NCI-H774 (cell line): ENCODE measurements around the gene SYDE1.
A peak's percentile ranks its signal among the peaks of the same experiment; 100 is the strongest.
"Not testable (repeated sequence)": the region's sequence is repeated elsewhere in the genome, so short reads cannot be mapped to it uniquely, and the experiment has no call there.

Experiments used
- DNase-seq: peaks from one replicate; lab custom pipeline; 2025; lab: John Stamatoyannopoulos, UW

SYDE1 gene, protein sequence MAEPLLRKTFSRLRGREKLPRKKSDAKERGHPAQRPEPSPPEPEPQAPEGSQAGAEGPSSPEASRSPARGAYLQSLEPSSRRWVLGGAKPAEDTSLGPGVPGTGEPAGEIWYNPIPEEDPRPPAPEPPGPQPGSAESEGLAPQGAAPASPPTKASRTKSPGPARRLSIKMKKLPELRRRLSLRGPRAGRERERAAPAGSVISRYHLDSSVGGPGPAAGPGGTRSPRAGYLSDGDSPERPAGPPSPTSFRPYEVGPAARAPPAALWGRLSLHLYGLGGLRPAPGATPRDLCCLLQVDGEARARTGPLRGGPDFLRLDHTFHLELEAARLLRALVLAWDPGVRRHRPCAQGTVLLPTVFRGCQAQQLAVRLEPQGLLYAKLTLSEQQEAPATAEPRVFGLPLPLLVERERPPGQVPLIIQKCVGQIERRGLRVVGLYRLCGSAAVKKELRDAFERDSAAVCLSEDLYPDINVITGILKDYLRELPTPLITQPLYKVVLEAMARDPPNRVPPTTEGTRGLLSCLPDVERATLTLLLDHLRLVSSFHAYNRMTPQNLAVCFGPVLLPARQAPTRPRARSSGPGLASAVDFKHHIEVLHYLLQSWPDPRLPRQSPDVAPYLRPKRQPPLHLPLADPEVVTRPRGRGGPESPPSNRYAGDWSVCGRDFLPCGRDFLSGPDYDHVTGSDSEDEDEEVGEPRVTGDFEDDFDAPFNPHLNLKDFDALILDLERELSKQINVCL

DNA sequence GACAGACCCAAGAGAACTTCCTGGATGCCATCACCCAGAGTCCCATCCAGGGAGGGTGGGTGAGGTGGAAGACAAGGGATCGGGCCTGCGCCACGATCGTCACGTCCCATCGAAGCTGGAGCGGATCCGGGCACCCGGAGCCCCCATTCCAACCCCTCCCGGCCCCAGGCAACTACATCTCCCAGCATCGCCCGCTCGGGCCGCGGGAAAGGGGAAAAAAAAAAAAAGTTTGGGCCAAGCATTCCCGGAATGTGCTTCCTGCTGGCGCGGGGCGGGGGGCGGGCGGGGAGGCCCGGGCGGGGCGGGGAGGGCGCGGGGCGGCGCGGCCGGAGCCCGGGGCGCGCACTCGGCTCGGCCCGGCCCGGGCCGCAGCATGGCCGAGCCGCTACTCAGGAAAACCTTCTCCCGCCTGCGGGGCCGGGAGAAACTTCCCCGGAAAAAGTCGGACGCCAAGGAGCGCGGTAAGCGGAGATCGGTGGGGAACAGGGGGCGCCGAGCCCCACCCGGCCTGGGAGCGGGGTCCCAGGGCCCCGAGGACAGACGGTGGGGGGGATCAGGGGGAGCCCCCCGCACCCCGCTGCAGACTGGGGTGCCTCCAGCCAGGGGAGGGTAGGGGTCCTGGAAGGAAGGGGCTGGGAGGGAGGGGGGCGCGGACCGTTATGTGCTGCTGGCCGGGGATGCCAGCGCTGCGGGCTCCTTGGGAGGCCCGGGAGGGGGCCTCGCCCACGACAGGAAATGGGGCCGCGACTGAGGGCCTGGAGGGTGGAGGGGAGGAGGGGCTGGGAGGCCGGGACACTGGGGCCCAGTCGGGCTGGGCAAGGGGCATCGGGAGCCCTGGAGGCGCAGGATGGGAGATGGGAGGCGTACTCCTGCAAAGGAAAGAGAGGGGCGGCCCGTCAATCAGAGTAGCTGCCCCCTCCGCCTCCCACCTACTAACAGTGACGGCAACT is at the start of gene SYDE1:
SYDE1 (plus strand) TSS at position 341 of the 950 bp plus-strand sequence; CDS start at position 374, 33 bp downstream.
- no peak for DNase-seq

- no peak for DNase-seq
Measured at GRCh38 chr19:15062036-15062435, 45.2 kb upstream of the SYDE1 start.

- not testable (repeated sequence) for DNase-seq
Measured at GRCh38 chr19:15070386-15070785, 36.8 kb upstream of the SYDE1 start.

GRCh38 chr19:15072930-15073647 is 34.1 kb upstream of the SYDE1 start:
- DNase-seq = no peak

- no peak for DNase-seq
Measured at GRCh38 chr19:15074371-15074770, 32.8 kb upstream of the SYDE1 start.

DNA sequence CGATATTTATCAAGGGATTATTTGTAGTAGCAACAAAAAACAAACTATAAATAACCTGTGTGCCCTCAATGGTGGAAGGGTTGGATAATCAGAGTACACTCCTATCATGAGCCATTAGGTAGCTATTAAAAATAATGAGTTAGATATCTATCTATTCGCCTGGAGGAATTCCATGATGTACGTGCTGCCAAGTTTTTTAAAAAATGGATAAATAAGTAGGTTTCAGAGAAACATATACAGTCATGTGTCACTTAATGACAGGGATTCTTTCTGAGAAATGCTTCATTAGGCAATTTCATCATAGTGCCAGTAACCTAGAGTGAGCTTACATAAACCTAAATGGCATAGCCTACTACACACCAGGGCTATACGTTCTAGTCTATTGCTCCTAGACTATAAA is 31.4 kb upstream of the SYDE1 start:
- DNase-seq = no peak

- not testable (repeated sequence) for DNase-seq
Measured at GRCh38 chr19:15080002-15080401, 27.2 kb upstream of the SYDE1 start.

DNA sequence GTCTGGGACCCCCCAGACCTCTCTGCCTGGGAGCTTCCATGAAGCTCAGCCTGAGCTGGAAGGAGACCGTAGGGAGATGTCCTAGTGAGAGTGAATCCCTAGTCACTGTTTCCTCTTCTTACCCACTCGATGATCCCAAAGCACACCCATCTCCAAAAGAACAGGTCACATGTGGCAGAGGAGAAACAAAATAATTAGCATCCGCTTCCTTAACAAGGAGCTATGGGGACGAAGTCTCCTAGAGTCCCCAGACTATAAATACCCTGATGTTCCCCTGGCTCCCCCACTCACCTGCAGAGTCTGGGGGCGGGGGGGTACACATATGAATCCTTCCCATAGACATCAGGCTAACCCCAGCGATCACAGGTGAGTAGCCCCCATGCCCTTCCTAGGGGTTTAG is 25.3 kb upstream of the SYDE1 start, which contains the start of gene OR1I1:
OR1I1 (plus strand) TSS at position 301 of the 400 bp plus-strand sequence. CDS start 4,855 bp downstream, outside the sequence.
- no peak for DNase-seq

DNA sequence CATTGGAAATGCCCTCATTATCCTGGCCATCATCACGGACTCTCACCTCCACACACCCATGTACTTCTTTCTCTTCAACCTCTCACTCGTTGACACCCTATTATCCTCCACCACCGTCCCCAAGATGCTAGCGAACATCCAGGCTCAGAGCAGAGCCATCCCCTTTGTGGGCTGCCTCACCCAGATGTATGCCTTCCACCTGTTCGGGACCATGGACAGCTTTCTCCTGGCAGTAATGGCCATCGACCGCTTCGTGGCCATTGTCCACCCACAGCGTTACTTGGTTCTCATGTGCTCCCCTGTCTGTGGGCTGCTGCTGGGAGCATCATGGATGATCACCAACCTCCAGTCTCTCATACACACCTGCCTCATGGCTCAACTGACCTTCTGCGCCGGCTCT is 20.0 kb upstream of the SYDE1 start:
- DNase-seq = no peak

DNA sequence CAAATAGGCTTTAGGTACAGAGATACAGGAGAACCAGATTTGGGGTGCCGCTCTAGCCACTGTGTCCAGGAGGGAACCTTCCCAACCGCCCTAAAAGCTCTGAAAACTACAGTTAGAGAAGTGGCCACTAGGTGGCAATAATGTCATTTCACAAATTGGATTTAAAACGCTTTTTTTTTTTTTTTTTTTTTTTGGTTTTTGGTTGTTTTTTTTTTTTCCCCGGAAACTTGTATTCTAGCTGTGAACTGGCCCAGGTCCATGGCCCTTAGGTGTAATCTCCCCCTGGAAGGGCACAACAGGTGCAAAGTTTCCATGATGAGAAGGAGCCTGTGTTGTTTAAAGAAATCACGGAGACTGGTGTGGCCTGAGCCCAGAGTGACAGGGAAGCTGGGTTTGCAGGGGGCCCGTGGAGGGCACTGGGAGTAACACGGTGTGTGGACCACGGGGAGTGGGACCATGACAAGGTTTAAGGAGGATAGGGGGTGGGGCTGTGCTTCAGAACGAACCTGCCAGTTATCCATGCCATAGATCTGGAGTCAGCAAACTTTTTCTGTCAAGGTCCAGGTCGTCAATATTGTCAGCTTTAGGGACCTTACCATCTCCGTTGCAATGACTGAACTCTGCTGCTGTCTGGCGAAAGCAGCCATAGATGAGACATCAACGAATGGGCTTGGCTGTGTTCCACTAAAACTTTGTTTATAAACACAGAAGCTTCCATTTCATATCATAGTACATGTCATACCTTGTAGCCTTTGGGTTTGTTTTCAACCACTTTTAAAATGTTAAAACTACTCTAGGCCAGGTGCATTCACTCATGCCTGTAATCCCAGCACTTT is 15.1 kb upstream of the SYDE1 start:
- DNase-seq = peak; percentile 53

DNA sequence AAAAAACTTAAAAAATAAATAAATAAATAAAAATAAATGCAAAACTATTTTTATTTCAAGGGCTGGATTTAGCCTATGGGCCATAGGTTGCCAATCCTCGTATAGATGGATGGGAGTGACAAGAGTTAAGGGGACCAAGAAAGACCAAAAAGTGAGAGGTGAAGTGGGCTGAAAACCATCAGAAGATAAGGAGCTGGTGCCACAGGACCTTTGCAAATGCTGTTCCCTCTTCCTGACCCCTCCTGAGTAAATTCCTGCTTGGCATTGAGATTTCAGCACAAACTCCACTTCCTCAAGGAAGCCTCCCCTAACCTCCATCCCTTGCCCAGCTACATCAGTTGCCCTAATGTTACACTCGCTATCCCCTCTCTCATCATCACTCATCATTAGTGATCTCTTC is 14.2 kb upstream of the SYDE1 start:
- no peak for DNase-seq

DNA sequence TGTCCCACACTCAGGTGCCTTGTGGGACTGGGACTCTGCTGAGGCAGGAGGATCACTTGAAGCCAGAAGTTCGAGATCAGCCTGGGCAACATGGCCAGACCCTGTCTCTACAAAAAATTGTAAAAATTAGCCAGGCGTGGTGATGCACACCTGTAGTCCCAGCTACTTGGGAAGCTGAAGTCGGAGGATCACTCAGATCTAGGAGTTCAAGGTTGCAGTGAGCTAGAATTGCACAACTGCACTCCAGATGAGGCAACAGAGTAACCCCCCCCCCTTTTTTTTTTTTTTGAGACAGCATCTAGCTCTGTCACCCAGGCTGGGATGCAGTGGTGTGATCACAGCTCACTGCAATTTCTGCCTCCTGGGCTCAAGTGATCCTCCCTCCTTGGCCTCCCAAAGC is 11.0 kb upstream of the SYDE1 start:
- DNase-seq = no peak

DNA sequence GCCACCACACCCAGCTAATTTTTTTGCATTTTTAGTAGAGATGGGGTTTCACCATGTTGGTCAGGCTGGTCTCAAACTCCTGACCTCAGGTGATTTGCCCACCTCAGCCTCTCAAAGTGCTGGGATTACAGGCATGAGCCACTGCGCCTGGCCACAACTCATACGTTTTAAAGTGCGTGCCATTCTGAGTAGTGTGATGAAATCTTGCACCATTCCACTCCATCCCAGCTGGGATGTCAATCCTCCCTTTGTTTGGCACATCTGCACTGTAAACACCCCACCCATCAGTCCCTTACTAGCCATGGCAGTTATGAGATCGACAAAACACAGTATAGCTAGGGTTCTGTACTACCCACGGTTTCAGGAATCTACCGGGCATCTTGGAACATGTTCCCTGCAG is 9.2 kb upstream of the SYDE1 start:
- DNase-seq = not testable (repeated sequence)

GRCh38 chr19:15098460-15098859 is 8.7 kb upstream of the SYDE1 start:
- DNase-seq = no peak

DNA sequence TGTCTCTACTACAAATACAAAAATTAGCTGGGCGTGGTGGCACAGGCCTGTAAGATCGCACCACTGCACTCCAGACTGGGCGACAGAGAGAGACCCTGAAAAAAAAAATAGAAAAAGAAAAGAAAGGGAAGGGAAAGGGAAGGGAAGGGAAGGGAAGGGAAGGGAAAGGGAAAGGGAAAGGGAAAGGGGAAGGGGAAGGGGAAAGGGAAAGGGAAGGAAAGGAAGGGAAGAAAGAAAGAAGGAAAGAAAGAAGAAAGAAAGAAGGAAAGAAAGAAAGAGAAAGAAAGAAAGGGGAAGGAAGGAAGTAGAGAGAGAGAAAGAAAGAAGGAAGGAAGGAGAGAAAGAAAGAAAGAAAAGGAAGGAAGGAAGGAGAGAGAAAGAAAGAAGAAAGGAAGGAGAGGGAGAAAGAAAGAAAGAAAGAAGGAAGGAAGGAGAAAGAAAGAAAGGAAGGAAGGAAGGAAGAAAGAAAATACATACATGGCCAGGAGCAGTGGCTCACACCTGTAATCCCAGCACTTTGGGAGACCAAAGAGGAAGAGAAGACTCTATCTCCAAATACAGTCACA is 8.1 kb upstream of the SYDE1 start:
- DNase-seq = no peak

DNA sequence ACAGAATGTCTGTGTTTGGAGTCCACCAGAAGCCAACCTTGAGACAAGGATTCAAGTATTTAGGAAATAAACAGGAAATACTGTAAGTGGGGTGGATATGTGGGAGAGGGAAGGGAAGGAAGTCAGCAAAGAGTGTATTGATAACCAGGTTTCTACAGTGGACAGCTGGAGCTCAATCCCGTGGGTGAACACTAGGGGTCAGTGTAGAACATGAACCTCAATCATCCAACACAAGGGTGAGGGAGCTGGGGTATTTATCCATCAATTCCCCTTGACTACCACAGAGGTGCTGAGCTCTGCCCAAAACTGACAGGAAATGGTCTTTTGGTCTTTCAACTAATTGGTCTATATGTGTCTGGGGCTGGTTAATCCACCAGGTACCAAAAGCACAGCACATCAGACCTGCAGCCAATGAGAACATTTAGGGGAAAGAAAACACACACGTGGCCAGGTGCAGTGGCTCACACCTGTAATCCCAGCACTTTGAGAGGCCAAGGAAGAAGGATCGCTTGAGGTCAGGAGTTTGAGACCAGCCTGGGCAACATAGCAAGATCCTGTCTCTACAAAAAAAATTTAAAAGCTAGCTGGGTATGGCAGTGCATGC is 5.6 kb upstream of the SYDE1 start:
- DNase-seq = no peak

GRCh38 chr19:15104003-15104402 is 3.2 kb upstream of the SYDE1 start:
- DNase-seq = no peak

DNA sequence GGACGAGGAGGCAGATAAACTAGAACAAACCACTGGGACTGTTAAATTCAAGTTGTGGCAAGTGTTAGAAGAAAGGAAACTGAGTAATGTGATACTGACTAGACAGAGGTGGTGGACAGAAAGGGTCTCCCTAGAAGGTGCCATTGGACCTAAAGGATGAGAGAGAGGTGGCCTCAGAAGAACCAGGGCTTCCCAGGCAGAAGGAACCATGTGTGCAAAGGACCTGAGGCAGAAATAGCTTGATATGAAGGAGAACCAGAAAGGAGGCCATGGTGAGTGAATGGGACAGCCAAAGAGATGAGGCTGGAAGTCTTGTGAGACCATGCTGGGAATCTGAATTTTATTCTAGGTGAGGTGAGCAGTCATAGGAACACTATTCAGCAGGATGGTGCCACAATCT is 2.8 kb upstream of the SYDE1 start:
- no peak for DNase-seq

GRCh38 chr19:15105044-15105443 is 2.2 kb upstream of the SYDE1 start:
- no peak for DNase-seq
